HG03025 (cell line): ENCODE results near the gene PTPRE.

Source experiments
- ATAC-seq: cut with Tn5 transposase; IDR thresholded peaks from one replicate; pipeline ENCODE4 v1.9.1; 2021; ENCODE audit warnings: mild to moderate bottlenecking, moderate library complexity; ENCODE audit not compliant: unreplicated experiment, low FRiP score

Gene PTPRE

DNA sequence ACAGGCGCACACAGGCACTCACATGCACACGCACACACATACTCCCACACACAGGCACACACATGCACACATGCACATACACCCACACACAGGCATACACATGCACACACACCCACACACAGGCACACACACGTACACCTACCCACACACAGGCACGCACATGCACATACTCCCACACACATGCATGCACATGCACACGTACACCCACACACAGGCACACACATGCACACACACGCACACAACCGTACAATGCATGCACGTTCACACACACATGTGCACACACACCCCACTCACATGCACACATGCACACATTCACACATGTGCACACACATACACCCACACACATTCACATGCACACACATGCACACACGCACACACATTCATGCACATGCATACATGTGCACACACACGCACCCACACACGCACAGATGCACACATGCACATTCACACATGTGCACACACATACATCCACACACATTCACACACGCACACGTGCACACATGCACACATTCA lies 160.0 kb downstream of the PTPRE start:
- ATAC-seq, result no peak

DNA sequence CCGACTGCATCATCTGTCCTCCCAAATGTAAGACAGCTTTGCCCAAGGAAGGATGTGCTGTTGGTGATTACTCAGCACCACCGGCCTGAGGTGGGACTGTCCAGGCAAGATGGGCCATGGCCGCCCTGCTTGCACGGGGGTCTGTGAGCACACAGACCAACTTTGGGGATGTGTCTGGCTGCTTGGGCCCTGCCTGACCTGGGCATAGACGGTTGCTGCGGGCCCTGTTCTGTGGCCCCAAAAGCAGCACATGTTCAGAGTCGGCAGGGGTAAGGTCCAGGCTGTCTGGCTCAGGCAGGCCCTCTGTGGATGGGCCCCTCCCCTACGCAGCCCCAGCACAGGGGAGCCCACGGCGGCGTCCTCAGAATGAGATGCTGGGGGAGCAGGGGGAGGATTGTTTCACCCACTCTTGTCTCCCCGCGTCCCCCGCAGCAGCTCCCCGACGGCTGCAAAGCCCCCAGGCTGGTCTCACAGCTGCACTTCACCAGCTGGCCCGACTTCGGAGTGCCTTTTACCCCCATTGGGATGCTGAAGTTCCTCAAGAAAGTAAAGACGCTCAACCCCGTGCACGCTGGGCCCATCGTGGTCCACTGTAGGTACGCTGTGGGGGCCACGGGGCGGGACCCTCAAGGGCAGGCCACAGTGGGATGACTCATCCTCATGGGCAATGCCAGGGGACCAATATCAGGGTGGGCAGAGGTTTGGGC lies 160.9 kb downstream of the PTPRE start:
- ATAC-seq, result no peak

DNA sequence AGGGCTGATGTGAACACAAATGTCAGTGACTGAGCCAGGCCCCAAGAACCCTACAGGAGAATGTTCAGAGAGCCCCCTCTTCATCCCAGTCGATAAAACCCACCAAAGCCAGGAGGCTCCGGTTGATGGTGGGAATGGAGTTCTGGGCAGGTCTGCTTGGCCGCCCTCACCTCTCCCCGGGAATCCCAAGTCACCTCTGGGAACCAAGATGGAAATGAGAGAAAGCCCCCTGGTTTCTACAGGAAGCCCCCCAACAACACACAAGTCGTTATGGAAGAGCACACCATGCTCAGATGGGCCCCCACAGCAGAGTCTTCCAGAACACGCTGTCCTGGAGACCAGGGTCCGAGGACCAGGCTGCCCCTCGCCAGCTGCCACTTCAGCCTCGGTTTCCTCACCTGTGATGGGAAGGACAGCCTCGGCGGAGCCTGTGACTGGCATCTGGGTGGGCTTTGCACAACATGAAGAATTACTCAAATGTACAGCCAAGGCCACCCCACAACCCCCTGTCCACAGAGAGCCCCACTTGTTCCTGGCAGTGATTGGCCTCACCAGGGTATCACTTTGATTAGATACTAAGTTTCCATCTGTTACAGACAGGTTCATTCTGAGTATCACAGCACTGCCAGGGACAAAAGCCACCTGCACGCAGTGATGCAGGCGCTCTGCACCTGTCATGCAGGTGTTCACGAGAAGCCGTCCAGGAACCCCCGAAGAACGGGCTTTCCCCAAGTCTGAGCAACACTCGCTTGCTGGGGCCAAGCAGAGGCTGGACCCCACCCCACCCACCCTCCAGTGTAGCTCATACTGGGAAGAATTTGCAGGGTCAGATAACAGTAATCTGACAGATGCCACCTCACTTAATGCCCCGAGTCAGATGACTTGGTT lies 161.7 kb downstream of the PTPRE start:
- ATAC-seq, result no peak

DNA sequence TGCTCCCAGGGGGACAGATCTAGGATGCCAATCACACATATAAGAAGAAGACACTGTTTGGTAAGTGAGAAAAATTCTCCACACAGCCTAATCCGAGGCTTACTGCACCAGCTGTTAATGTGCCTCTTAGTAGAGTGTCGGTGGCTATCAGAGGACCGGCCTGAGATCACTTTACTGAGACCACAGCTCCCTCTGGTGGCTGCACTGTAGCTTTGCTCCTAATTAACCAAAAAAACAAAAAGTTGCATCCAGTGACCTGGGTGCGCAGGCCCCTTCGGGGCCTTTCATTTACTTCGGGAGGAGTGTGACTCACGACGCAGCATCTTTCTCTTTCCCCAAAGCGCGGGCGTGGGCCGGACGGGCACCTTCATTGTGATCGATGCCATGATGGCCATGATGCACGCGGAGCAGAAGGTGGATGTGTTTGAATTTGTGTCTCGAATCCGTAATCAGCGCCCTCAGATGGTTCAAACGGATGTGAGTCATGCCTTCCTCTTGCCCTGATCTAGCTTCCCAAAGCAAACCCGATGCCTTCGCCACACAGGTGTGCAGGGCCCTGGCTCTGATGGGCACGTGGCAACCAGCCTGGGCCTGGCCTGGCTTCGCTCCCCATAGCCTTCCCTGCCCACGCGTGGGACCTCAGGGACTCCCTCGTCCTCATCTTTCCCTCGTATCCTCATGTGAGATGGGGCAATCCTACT lies 162.6 kb downstream of the PTPRE start:
- no peak for ATAC-seq

- no peak for ATAC-seq
Observed at GRCh38 chr10:128070161-128070560, 163.3 kb downstream of the PTPRE start.

DNA sequence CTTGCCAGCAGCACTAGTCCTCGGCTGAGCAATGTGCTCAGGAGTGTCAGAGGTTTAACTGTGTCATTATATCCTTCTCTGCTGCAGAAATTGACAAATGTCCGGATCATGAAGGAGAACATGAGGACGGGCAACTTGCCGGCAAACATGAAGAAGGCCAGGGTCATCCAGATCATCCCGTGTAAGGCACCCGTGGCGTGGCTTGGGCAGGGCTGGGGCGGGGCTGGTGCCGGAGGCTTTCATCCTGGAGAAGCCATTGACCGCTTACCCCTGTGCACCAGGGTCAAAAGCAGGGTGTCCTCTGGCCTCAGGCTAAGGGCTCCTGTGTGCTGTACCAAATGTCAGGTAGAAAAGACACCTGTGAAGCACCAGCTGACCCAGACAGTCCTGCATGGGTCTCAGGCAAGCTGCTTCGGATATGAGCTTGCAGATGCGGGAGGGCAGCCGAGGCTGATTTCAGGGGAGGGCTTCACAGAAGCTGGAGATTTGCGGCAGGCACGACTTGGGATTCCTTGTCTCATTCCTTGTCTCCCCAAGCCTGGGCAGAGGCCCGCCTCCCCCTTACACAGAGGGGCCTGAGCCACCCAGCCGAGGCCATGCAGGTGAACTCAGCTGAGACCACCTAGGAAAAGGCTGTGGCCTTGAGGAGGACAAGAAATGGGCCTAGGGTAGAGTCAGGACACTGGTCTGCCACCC lies 164.0 kb downstream of the PTPRE start:
- ATAC-seq, result no peak

- no peak for ATAC-seq
Observed at GRCh38 chr10:128071417-128071782, 164.5 kb downstream of the PTPRE start.

DNA sequence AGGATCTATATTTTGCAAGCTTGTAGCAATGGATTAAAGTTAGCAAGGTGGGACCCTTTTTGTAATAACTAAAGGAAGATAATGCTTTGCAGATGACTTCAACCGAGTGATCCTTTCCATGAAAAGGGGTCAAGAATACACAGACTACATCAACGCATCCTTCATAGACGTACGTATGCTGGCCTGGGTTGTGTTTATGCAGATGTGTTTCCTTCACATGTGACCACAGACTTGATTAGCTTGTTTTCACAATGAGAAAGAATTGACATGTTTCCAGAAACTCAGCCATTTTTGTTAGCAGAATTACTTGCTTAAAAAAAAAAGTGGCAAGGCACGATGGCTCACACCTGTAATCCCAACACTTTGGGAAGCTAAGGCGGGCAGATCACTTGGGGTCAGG lies 165.1 kb downstream of the PTPRE start:
- ATAC-seq, result no peak

GRCh38 chr10:128072941-128073645 lies 166.2 kb downstream of the PTPRE start:
- no peak for ATAC-seq

DNA sequence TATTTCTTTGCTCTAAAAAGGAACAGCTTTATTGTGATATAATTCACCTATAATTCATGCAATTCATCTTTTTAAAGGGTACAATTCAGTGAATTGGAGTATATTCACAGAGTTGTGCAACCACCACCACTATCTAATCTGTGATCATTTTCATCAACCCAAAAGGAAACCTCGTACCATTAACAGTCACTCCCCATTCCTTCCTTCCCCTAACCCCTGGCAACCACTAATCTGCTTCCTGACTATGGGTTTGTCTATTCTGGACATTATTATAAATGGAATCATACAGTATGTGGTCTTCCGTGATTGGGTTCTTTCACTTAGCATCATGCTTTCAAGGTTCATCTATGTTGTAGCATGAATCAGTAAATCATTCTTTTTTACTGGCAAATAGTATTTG lies 167.0 kb downstream of the PTPRE start:
- ATAC-seq, result no peak

GRCh38 chr10:128074589-128074988 lies 167.7 kb downstream of the PTPRE start:
- no peak for ATAC-seq

DNA sequence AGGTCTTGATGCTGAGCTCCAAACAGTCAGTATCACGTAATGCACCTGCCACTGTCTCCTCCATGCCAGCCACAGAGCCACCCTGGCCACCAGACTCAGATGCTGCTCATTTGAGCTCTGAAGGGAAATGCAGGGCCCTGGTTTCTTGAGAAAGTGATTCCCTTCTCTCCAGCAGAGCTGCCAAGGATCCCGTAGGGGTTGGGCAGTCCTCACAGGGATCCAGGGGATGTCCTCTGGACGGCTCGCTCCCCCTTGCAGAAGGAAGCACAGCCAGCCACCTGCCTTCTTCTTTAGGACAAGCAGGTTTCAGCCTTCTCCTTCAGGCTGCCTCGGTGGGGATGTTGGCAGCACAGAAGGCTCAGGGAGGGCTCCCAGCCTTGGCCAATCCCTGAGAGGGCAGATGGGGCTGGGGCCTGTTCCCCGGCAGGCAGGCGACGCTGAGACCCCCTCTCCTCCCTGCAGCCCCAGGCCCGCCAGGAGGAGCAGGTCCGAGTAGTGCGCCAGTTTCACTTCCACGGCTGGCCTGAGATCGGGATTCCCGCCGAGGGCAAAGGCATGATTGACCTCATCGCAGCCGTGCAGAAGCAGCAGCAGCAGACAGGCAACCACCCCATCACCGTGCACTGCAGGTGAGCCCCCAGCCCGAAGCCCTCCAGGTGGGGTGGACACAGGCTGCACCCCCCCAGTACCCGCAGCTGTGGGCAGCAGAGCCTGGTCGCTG lies 170.4 kb downstream of the PTPRE start:
- ATAC-seq, result no peak

- ATAC-seq, result no peak
Observed at GRCh38 chr10:128078136-128078969, 171.4 kb downstream of the PTPRE start.

DNA sequence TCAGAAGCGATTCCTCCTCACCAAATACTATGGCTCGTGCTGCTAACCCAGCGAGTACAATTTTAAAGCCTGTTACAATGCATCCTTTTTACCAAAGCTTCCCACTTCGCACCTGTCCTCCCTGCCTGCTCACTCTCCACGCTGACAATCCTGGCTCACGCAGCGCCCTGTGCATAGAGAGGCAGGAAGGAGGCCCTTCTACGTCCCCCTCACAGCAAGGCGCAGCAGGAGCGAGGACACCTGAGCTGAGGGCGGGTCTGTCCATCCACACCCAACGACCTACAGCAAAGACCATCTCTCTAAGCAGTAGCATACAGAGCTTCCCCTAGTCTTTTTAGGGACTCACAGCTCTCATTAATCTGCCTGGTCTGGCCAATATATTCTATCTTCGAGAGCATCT lies 173.3 kb downstream of the PTPRE start:
- ATAC-seq, result no peak

DNA sequence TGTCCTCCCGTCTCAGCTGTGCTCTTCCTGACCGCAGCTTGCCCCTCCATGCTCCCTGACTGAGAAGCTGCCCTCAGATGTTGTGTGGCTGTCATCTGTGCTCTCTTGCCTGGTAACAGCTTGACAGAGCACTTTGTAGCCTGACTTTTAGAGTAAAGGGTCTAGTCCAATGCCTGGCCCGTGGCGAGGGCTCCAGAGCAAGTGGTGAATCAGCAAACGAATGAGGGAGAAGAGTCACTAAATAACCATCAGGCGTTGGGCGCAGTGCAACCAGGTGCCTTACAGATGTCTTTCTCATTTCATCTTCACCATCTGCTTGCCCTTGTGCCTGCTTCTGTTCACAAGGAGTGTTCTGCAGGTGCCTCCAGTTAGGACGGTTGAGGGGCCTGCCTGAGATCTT lies 173.7 kb downstream of the PTPRE start:
- no peak for ATAC-seq

- ATAC-seq, result no peak
Observed at GRCh38 chr10:128081222-128081621, 174.3 kb downstream of the PTPRE start.

GRCh38 chr10:128081720-128082119 lies 174.8 kb downstream of the PTPRE start:
- ATAC-seq, result no peak

- no peak for ATAC-seq
Observed at GRCh38 chr10:128083191-128083895, 176.4 kb downstream of the PTPRE start.
